ENCODE results near the gene ZNF385B.
A peak's percentile ranks its signal among the peaks of the same experiment; 100 is the strongest.

Gene ZNF385B

GRCh38 chr2:179882851-179883806, 21.7 kb upstream of the ZNF385B start:
- DNase-seq (ENCODE audit: insufficient read length), result no peak
- no peak for FAIRE-seq
- TF ChIP-seq POLR2A (IDR thresholded peaks at IDR 0.05; ENCODE audit: low read depth, low read length) (no peak), TAF1 (IDR thresholded peaks at IDR 0.05; ENCODE audit: borderline replicate concordance, low read depth, low read length) (no peak), POLR2AphosphoS5 (IDR thresholded peaks at IDR 0.05; ENCODE audit: low read depth, low read length) (no peak)

DNA sequence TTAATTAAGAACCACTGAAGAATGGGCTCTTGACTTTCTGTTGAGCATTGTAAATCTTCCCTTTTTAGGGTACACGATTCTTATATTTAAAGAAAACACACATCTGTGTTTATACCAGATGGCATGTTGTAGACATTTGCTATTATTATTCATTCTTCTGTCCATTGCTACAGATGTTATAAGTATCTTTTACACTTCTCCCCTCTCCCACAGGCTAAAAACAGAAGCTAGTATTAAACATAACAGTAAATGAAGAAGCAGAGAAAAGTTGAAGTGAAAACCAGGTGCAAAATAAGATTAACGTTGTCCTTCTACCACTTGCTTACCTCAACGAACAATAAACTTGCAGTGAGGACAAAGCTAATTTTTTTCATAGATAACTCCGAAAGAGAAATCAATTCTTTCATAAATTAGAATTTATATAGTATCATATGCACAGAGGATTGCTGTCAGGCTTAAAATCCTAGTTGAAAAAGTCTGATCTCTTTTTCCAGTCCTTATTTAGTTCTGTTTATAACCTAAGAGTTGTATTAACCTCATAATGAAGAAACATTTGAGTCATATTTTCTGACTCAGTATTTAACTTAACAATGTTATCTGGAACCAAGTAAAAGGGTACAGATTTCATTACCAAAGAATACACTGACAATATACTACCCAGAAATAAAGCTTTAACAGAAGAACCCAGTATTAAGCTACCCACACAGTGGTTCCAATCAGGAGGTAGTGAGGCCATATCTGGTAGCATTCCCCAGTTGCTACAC, 16.4 kb upstream of the ZNF385B start:
- DNase-seq (ENCODE audit: insufficient read length) (no peak), FAIRE-seq (no peak)
- TF ChIP-seq TAF1 (IDR thresholded peaks at IDR 0.05; ENCODE audit: borderline replicate concordance, low read depth, low read length) (no peak), POLR2AphosphoS5 (IDR thresholded peaks at IDR 0.05; ENCODE audit: low read depth, low read length) (no peak), POLR2A (IDR thresholded peaks at IDR 0.05; ENCODE audit: low read depth, low read length) (no peak)

- DNase-seq (ENCODE audit: insufficient read length) (no peak), FAIRE-seq (no peak)
- TF ChIP-seq TAF1 (IDR thresholded peaks at IDR 0.05; ENCODE audit: borderline replicate concordance, low read depth, low read length) (no peak), POLR2A (IDR thresholded peaks at IDR 0.05; ENCODE audit: low read depth, low read length) (no peak), POLR2AphosphoS5 (IDR thresholded peaks at IDR 0.05; ENCODE audit: low read depth, low read length) (no peak)
Observed at GRCh38 chr2:179876266-179876665, 14.9 kb upstream of the ZNF385B start.

DNA sequence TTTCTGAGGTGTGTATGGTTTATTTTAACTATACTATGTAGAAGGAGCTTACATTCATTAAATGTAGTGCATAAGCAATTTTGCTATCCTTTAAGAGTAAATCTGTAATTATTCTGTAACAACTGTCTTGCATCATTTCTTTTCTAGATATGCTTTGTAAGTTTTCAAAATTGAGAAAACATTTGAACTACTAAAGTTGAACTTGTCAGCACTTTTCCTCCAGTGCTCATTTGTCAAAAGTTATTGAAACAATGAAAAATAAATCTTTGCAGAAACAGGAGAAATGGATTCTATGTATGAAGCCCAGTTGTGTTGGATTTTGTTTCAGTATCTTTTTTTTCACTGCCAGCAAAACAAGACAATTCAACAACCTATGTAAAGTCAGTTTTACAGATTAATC, 14.5 kb upstream of the ZNF385B start:
- TF ChIP-seq POLR2A (IDR thresholded peaks at IDR 0.05; ENCODE audit: low read depth, low read length) (no peak), POLR2AphosphoS5 (IDR thresholded peaks at IDR 0.05; ENCODE audit: low read depth, low read length) (no peak), TAF1 (IDR thresholded peaks at IDR 0.05; ENCODE audit: borderline replicate concordance, low read depth, low read length) (no peak)
- DNase-seq (ENCODE audit: insufficient read length) (no peak), FAIRE-seq (no peak)

GRCh38 chr2:179862898-179863458, 1.6 kb upstream of the ZNF385B start:
- no peak for FAIRE-seq
- no peak for DNase-seq (ENCODE audit: insufficient read length)
- TF ChIP-seq POLR2A (IDR thresholded peaks at IDR 0.05; ENCODE audit: low read depth, low read length), result no peak
- no peak for TF ChIP-seq TAF1 (IDR thresholded peaks at IDR 0.05; ENCODE audit: borderline replicate concordance, low read depth, low read length)
- no peak for TF ChIP-seq POLR2AphosphoS5 (IDR thresholded peaks at IDR 0.05; ENCODE audit: low read depth, low read length)

- TF ChIP-seq TAF1 (IDR thresholded peaks at IDR 0.05; ENCODE audit: borderline replicate concordance, low read depth, low read length) (no peak), POLR2AphosphoS5 (IDR thresholded peaks at IDR 0.05; ENCODE audit: low read depth, low read length) (no peak), POLR2A (IDR thresholded peaks at IDR 0.05; ENCODE audit: low read depth, low read length) (no peak)
- peak; percentile 6 for DNase-seq (ENCODE audit: insufficient read length)
Observed at GRCh38 chr2:179861027-179861415, 391 bp downstream of the ZNF385B start.

DNA sequence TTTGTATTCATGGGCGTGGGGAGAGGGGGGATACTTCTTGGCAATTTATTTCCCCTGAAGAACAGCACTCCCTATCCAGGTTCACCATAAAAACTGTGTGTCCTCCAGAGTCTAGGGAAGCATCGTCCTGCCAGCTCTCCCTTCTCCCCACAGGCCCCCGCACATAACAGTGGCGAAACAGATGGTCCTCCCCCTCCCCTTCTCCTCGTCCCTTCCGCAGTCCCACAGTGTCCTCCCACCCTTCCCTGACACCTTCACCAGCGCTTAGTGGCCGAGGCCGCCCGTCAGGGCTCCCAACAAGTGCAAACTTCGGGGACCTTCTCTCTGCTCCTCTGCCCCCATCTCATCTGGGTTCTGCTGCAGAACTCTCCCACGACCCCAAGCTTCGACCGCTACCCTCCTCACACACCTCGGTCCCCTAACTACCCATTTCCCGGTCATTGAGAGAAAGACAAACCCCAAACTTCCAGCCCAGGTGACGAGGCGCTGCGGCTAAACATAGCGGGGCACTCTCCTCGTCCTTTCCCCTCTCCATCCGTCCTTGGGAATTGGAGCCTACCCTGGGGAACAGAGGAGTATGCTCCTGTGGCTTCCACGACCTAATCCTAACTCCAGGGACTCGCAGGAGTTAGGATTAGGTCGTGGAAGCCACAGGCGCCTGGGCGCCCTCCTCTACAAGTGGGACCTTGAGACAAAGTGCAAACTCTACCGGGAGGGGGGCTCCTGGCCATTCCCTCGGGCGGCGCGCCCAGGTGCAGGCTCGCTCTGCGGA, 971 bp downstream of the ZNF385B start:
- DNase-seq (ENCODE audit: insufficient read length) (peak; percentile 4), FAIRE-seq (no peak)
- no peak for TF ChIP-seq POLR2A (IDR thresholded peaks at IDR 0.05; ENCODE audit: low read depth, low read length)
- TF ChIP-seq TAF1 (IDR thresholded peaks at IDR 0.05; ENCODE audit: borderline replicate concordance, low read depth, low read length), result no peak
- no peak for TF ChIP-seq POLR2AphosphoS5 (IDR thresholded peaks at IDR 0.05; ENCODE audit: low read depth, low read length)

More at GRCh38 chr2:179861027-179861415, 391 bp downstream of the ZNF385B start:
- no peak for FAIRE-seq

- no peak for TF ChIP-seq POLR2A (IDR thresholded peaks at IDR 0.05; ENCODE audit: low read depth, low read length)
- TF ChIP-seq POLR2AphosphoS5 (IDR thresholded peaks at IDR 0.05; ENCODE audit: low read depth, low read length), result no peak
- no peak for TF ChIP-seq TAF1 (IDR thresholded peaks at IDR 0.05; ENCODE audit: borderline replicate concordance, low read depth, low read length)
- DNase-seq (ENCODE audit: insufficient read length) (no peak), FAIRE-seq (no peak)
Observed at GRCh38 chr2:179859523-179859922, 1.9 kb downstream of the ZNF385B start.

GRCh38 chr2:179857236-179857635, 4.2 kb downstream of the ZNF385B start:
- no peak for FAIRE-seq
- no peak for DNase-seq (ENCODE audit: insufficient read length)
- TF ChIP-seq POLR2AphosphoS5 (IDR thresholded peaks at IDR 0.05; ENCODE audit: low read depth, low read length) (no peak), POLR2A (IDR thresholded peaks at IDR 0.05; ENCODE audit: low read depth, low read length) (no peak), TAF1 (IDR thresholded peaks at IDR 0.05; ENCODE audit: borderline replicate concordance, low read depth, low read length) (no peak)

- TF ChIP-seq TAF1 (IDR thresholded peaks at IDR 0.05; ENCODE audit: borderline replicate concordance, low read depth, low read length), result no peak
- no peak for TF ChIP-seq POLR2AphosphoS5 (IDR thresholded peaks at IDR 0.05; ENCODE audit: low read depth, low read length)
- TF ChIP-seq POLR2A (IDR thresholded peaks at IDR 0.05; ENCODE audit: low read depth, low read length), result no peak
- FAIRE-seq (no peak), DNase-seq (ENCODE audit: insufficient read length) (no peak)
Observed at GRCh38 chr2:179856205-179856604, 5.2 kb downstream of the ZNF385B start.
